Central memory CD8-positive, alpha-beta T cell (primary cell): Measurements from ENCODE around the gene KIF13A.
"Not testable (repeated sequence)": the region's sequence is repeated elsewhere in the genome, so short reads cannot be mapped to it uniquely, and the experiment has no call there.

Source experiments
- ATAC-seq: fragments of 150-1000 bp; cut with Tn5 transposase; replicated peaks from 2 replicates; pipeline ENCODE4 v1.10.0; 2022; ENCODE audit warnings: mild to moderate bottlenecking, moderate FRiP score, moderate number of reproducible peaks; ENCODE audit not compliant: poor library complexity, severe bottlenecking; ENCODE audit errors: extremely low read depth
- DNase-seq, 2 donors: peaks; one replicate each; pipeline ENCODE4 v3.0.0; 2021; ENCODE audit warnings: low spot score in 2 of 2
- H3K27ac Mint-ChIP-seq: one replicate; pipeline ENCODE4 v1.8.0; 2022; ENCODE audit warnings: low read depth, mild to moderate bottlenecking, moderate library complexity, mixed read lengths
- H3K27me3 Mint-ChIP-seq: one replicate; pipeline ENCODE4 v1.8.0; 2022; ENCODE audit warnings: mixed read lengths
- H3K36me3 Mint-ChIP-seq: one replicate; pipeline ENCODE4 v1.8.0; 2022; ENCODE audit warnings: mild to moderate bottlenecking, moderate library complexity, mixed read lengths; ENCODE audit not compliant: insufficient read depth
- H3K4me1 Mint-ChIP-seq: one replicate; pipeline ENCODE4 v1.8.0; 2022; ENCODE audit warnings: mixed read lengths
- H3K4me3 Mint-ChIP-seq: one replicate; pipeline ENCODE4 v1.8.0; 2022; ENCODE audit warnings: mild to moderate bottlenecking, moderate library complexity, mixed read lengths
- H3K9me3 Mint-ChIP-seq: one replicate; pipeline ENCODE4 v1.8.0; 2022; ENCODE audit warnings: mixed read lengths

Gene KIF13A

GRCh38 chr6:17768388-17768787 is 219.0 kb downstream of the KIF13A start:
- Mint-ChIP-seq H3K9me3 (no peaks in the 10 kb centered on the region), H3K36me3 (peaks cover 1% of the 10 kb centered on the region), H3K4me3 (no peak overlapping the region), H3K27ac (no peak overlapping the region), H3K27me3 (peaks cover 39% of the 10 kb centered on the region), H3K4me1 (no peaks in the 10 kb centered on the region)
- DNase-seq: no peak
- ATAC-seq: no peak

DNA sequence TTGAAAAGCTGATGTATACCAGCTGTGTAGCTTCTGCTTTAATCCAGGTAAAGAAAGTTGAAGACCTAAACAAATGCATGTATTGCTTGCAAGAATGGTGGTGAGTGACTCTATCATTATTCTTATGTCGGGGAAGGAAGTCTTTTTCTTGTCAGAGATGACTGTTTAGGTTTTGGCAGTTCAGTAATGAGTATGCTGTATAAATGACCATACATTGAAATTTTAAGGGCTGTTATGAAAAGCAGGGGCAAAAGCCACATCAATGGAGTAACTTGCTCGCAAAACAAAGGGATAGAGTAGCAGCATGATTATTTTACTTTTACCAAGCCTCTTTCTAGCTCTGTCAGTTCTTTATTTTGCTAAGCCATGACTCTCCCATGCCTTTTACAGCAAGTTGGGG is 224.8 kb downstream of the KIF13A start:
- Mint-ChIP-seq H3K27ac (no peak overlapping the region), H3K9me3 (no peaks in the 10 kb centered on the region), H3K4me3 (no peak overlapping the region), H3K27me3 (peaks cover 19% of the 10 kb centered on the region), H3K4me1 (no peaks in the 10 kb centered on the region), H3K36me3 (peaks cover 3% of the 10 kb centered on the region)
- DNase-seq (no peak), ATAC-seq (no peak)

DNA sequence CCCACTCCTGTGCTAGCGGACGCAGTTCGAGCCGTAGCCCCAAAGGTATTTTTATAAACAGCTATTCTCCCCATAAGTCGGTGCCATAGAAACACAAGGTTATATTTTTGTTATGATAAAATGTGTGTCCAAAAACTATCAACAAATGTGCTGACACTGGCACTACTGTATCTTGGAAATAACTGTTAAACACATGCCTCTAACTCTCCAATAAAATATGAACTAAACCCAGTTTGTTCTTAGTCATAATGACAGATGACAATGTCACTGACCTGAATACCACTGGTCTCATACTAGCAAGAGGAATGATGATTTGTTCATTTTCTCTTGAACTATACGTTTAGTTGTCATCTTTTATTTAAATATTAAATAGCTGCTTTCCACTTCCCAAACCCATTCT is 229.3 kb downstream of the KIF13A start:
- Mint-ChIP-seq H3K27me3 (peaks cover 10% of the 10 kb centered on the region), H3K4me1 (no peaks in the 10 kb centered on the region), H3K9me3 (no peaks in the 10 kb centered on the region), H3K4me3 (no peak overlapping the region), H3K36me3 (peaks cover 2% of the 10 kb centered on the region), H3K27ac (no peak overlapping the region)
- DNase-seq (no peak), ATAC-seq (no peak)

DNA sequence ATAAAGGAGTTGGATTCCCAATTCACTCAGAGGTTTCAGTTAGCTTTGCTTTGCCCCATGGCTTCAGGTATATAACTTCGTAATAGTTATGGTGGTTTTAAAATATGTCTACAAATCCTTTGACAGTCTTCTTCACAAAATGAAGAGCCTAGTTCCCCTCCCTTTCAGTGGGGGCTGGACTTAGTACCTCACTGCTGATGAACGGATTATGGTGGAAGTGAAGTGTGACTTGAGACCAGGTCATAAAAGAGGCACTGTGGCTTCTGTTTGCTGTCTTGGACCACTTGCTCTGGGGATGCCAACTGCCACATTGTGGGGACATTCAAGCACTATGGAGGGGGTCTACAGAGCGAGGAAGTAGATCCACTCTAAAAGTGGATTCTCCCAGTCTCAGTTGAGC is 233.2 kb downstream of the KIF13A start:
- no peak overlapping the region for H3K4me3 Mint-ChIP-seq
- H3K36me3 Mint-ChIP-seq: no peaks in the 10 kb centered on the region
- DNase-seq: no peak
- ATAC-seq: no peak
- peaks cover 24% of the 10 kb centered on the region for H3K27me3 Mint-ChIP-seq
- H3K9me3 Mint-ChIP-seq: no peaks in the 10 kb centered on the region
- H3K4me1 Mint-ChIP-seq: no peaks in the 10 kb centered on the region
- no peak overlapping the region for H3K27ac Mint-ChIP-seq

DNA sequence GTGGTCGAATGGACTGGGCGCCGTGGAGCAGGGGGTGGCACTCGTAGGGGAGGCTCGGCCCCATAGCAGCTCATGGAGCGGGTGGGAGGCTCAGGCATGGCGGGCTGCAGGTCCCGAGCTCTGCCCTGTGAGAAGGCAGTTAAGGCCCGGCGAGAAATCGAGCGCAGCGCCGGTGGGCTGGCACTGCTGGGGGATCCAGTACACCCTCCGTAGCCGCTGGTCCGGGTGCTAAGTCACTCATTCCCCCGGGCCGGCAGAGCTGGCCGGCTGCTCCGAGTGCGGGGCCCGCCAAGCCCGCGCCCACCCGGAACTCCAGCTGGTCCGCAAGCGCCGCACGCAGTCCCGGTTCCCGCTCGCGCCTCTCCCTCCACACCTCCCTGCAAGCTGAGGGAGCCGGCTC is 242.1 kb downstream of the KIF13A start:
- H3K9me3 Mint-ChIP-seq, H3K4me1 Mint-ChIP-seq, H3K27me3 Mint-ChIP-seq, H3K36me3 Mint-ChIP-seq, ATAC-seq, H3K4me3 Mint-ChIP-seq, DNase-seq, H3K27ac Mint-ChIP-seq: not testable (repeated sequence)

DNA sequence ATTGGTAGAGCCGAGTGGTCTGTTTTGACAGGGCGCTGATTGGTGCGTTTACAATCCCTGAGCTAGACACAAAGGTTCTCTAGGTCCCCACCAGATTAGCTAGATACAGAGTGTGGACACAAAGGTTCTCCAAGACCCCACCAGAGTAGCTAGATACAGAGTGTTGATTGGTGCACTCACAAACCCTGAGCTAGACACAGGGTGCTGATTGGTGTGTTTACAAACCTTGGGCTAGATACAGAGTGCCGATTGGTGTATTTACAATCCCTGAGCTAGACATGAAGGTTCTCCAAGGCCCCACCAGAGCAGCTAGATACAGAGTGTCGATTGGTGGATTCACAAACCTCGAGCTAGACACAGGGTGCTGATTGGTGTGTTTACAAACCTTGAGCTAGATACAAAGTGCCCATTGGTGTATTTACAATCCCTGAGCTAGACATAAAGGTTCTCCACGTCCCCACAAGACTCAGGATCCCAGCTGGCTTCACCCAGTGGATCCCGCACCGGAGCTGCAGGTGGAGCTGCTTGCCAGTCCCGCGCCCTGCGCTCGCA is 242.6 kb downstream of the KIF13A start:
- not testable (repeated sequence) for H3K36me3 Mint-ChIP-seq, DNase-seq, H3K4me1 Mint-ChIP-seq, H3K9me3 Mint-ChIP-seq, H3K27ac Mint-ChIP-seq, H3K4me3 Mint-ChIP-seq, ATAC-seq
- H3K27me3 Mint-ChIP-seq: peaks cover 10% of the 10 kb centered on the region

- no peak for DNase-seq
- Mint-ChIP-seq H3K9me3 (no peaks in the 10 kb centered on the region), H3K36me3 (no peaks in the 10 kb centered on the region), H3K4me1 (no peaks in the 10 kb centered on the region), H3K27me3 (peaks cover 11% of the 10 kb centered on the region), H3K27ac (no peak overlapping the region), H3K4me3 (no peak overlapping the region)
- no peak for ATAC-seq
Observed at GRCh38 chr6:17744019-17744756, 243.2 kb downstream of the KIF13A start.

GRCh38 chr6:17741507-17741906 is 245.9 kb downstream of the KIF13A start:
- H3K27ac Mint-ChIP-seq: no peak overlapping the region
- DNase-seq: no peak
- no peak overlapping the region for H3K4me3 Mint-ChIP-seq
- H3K36me3 Mint-ChIP-seq: no peaks in the 10 kb centered on the region
- no peak for ATAC-seq
- no peaks in the 10 kb centered on the region for H3K4me1 Mint-ChIP-seq
- H3K27me3 Mint-ChIP-seq: peaks cover 11% of the 10 kb centered on the region
- peaks cover 11% of the 10 kb centered on the region for H3K9me3 Mint-ChIP-seq

- Mint-ChIP-seq H3K9me3 (peaks cover 11% of the 10 kb centered on the region), H3K4me1 (no peaks in the 10 kb centered on the region), H3K27me3 (peaks cover 11% of the 10 kb centered on the region), H3K36me3 (no peaks in the 10 kb centered on the region), H3K27ac (no peak overlapping the region), H3K4me3 (no peak overlapping the region)
- DNase-seq (no peak), ATAC-seq (no peak)
Observed at GRCh38 chr6:17740559-17741220, 246.7 kb downstream of the KIF13A start.

DNA sequence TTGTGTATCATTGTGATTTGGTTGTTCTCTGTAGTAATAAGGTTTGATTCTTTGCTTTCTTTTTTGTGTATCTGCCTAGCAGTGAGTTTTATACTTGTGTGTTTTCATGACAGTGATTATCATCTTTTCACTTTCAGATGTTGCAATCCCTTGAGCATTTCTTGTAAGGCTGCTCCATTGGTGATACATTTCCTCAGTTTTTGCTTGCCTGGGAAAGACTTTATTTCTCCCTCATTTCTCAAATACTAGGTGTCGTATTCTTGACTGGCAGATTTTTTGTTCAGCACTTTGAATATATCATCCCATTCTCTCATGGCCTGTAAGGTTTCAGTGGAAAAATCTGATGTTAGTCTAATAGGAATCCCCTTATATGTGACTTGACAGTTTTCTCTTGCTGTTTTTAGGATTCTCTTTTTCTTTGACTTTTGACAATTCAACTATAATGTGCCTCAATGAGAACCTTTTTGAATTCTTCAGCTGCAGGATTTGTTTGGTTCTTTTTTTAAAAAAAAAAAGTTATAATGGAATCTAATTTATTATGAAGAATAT is 249.7 kb downstream of the KIF13A start:
- no peak overlapping the region for H3K4me3 Mint-ChIP-seq
- peaks cover 11% of the 10 kb centered on the region for H3K27me3 Mint-ChIP-seq
- DNase-seq: no peak
- H3K9me3 Mint-ChIP-seq: peaks cover 11% of the 10 kb centered on the region
- no peak for ATAC-seq
- no peaks in the 10 kb centered on the region for H3K36me3 Mint-ChIP-seq
- H3K4me1 Mint-ChIP-seq: no peaks in the 10 kb centered on the region
- no peak overlapping the region for H3K27ac Mint-ChIP-seq

- not testable (repeated sequence) for H3K27ac Mint-ChIP-seq, H3K4me3 Mint-ChIP-seq, H3K27me3 Mint-ChIP-seq, H3K4me1 Mint-ChIP-seq, H3K36me3 Mint-ChIP-seq, ATAC-seq, DNase-seq
- peaks cover 11% of the 10 kb centered on the region for H3K9me3 Mint-ChIP-seq
Observed at GRCh38 chr6:17735311-17735710, 252.1 kb downstream of the KIF13A start.

- H3K36me3 Mint-ChIP-seq: peaks cover 1% of the 10 kb centered on the region
- H3K9me3 Mint-ChIP-seq: no peaks in the 10 kb centered on the region
- H3K27ac Mint-ChIP-seq: no peak overlapping the region
- H3K27me3 Mint-ChIP-seq: no peaks in the 10 kb centered on the region
- ATAC-seq (no peak), DNase-seq (no peak)
- H3K4me1 Mint-ChIP-seq: no peaks in the 10 kb centered on the region
- H3K4me3 Mint-ChIP-seq: no peak overlapping the region
Observed at GRCh38 chr6:17730078-17730704, 257.2 kb downstream of the KIF13A start.
